ENCODE measurements around the gene GDF11. TPM values are rescaled to one million over a fixed set of nuclear protein-coding genes. Genes with fewer than 3 reads are reported as not detected.
"Not testable (repeated sequence)": the region's sequence is repeated elsewhere in the genome, so short reads cannot be mapped to it uniquely, and the experiment has no call there.

Gene GDF11
- total and polyA plus RNA-seq, 2 donors = 5.6 to 11.0 TPM

- no peak for DNase-seq (ENCODE audit: extremely low spot score)
- H3K27ac ChIP-seq (ENCODE audit: low read depth) = no peak overlapping the region
- 92% methylated on average over 18 of the region's 18 CpGs for WGBS
- no peak overlapping the region for H3K4me3 ChIP-seq (ENCODE audit: low read depth, low read length)
- no peaks in the 10 kb centered on the region for H3K4me1 ChIP-seq (ENCODE audit: insufficient read depth)
- no peaks in the 10 kb centered on the region for H3K36me3 ChIP-seq (ENCODE audit: insufficient read depth)
These were observed 5.5 kb downstream of the GDF11 start for GRCh38 chr12:55748230-55748993.

- no peak overlapping the region for H3K4me3 ChIP-seq (ENCODE audit: low read depth, low read length)
- H3K36me3 ChIP-seq (ENCODE audit: insufficient read depth) = peaks cover 3% of the 10 kb centered on the region
- 45% methylated on average over 2 of the region's 2 CpGs for WGBS
- H3K27ac ChIP-seq (ENCODE audit: low read depth) = no peak overlapping the region
- H3K4me1 ChIP-seq (ENCODE audit: insufficient read depth) = no peaks in the 10 kb centered on the region
- no peak for DNase-seq (ENCODE audit: extremely low spot score)
These were observed 12.3 kb downstream of the GDF11 start for GRCh38 chr12:55755246-55755645.

- 61% methylated on average over 2 of the region's 2 CpGs for WGBS
- Histone ChIP-seq H3K4me3 (ENCODE audit: low read depth, low read length) (no peak overlapping the region), H3K4me1 (ENCODE audit: insufficient read depth) (no peaks in the 10 kb centered on the region), H3K27ac (ENCODE audit: low read depth) (no peak overlapping the region), H3K36me3 (ENCODE audit: insufficient read depth) (peaks cover 3% of the 10 kb centered on the region)
- DNase-seq (ENCODE audit: extremely low spot score) = no peak
These were observed 14.8 kb downstream of the GDF11 start for GRCh38 chr12:55757701-55758100.

GRCh38 chr12:55758575-55758974 lies 15.7 kb downstream of the GDF11 start:
- not testable (repeated sequence) for H3K36me3 ChIP-seq (ENCODE audit: insufficient read depth); H3K4me1 ChIP-seq (ENCODE audit: insufficient read depth); H3K27ac ChIP-seq (ENCODE audit: low read depth); DNase-seq (ENCODE audit: extremely low spot score); H3K4me3 ChIP-seq (ENCODE audit: low read depth, low read length)
- WGBS = 98% methylated on average over 4 of the region's 4 CpGs

GRCh38 chr12:55760663-55761062 lies 17.7 kb downstream of the GDF11 start:
- H3K4me3 ChIP-seq (ENCODE audit: low read depth, low read length) = no peak overlapping the region
- H3K36me3 ChIP-seq (ENCODE audit: insufficient read depth) = peaks cover 5% of the 10 kb centered on the region
- H3K27ac ChIP-seq (ENCODE audit: low read depth) = no peak overlapping the region
- H3K4me1 ChIP-seq (ENCODE audit: insufficient read depth) = no peaks in the 10 kb centered on the region
- no peak for DNase-seq (ENCODE audit: extremely low spot score)
- 94% methylated on average over 6 of the region's 6 CpGs for WGBS

GRCh38 chr12:55762646-55763045 lies 19.7 kb downstream of the GDF11 start:
- DNase-seq (ENCODE audit: extremely low spot score) = no peak
- H3K27ac ChIP-seq (ENCODE audit: low read depth) = no peak overlapping the region
- no peaks in the 10 kb centered on the region for H3K4me1 ChIP-seq (ENCODE audit: insufficient read depth)
- H3K4me3 ChIP-seq (ENCODE audit: low read depth, low read length) = no peak overlapping the region
- H3K36me3 ChIP-seq (ENCODE audit: insufficient read depth) = peaks cover 2% of the 10 kb centered on the region

GRCh38 chr12:55765736-55766290 lies 22.9 kb downstream of the GDF11 start:
- Histone ChIP-seq H3K4me3 (ENCODE audit: low read depth, low read length) (no peak overlapping the region), H3K36me3 (ENCODE audit: insufficient read depth) (peaks cover 6% of the 10 kb centered on the region), H3K4me1 (ENCODE audit: insufficient read depth) (no peaks in the 10 kb centered on the region), H3K27ac (ENCODE audit: low read depth) (no peak overlapping the region)
- DNase-seq (ENCODE audit: extremely low spot score) = no peak
- WGBS = 75% methylated on average over 5 of the region's 5 CpGs

- 93% methylated on average over 4 of the region's 4 CpGs for WGBS
- peaks cover 6% of the 10 kb centered on the region for H3K36me3 ChIP-seq (ENCODE audit: insufficient read depth)
These were observed 24.2 kb downstream of the GDF11 start for GRCh38 chr12:55767156-55767555.

GRCh38 chr12:55771736-55772135 lies 28.8 kb downstream of the GDF11 start:
- H3K4me3 ChIP-seq (ENCODE audit: low read depth, low read length) = no peak overlapping the region
- 64% methylated on average over 6 of the region's 6 CpGs for WGBS
- no peak for DNase-seq (ENCODE audit: extremely low spot score)
- no peak overlapping the region for H3K27ac ChIP-seq (ENCODE audit: low read depth)
- no peaks in the 10 kb centered on the region for H3K4me1 ChIP-seq (ENCODE audit: insufficient read depth)
- H3K36me3 ChIP-seq (ENCODE audit: insufficient read depth) = peaks cover 4% of the 10 kb centered on the region

More at GRCh38 chr12:55767156-55767555, 24.2 kb downstream of the GDF11 start:
- Histone ChIP-seq H3K4me3 (ENCODE audit: low read depth, low read length) (no peak overlapping the region), H3K27ac (ENCODE audit: low read depth) (no peak overlapping the region), H3K4me1 (ENCODE audit: insufficient read depth) (no peaks in the 10 kb centered on the region)
- DNase-seq (ENCODE audit: extremely low spot score) = no peak

- 96% methylated on average over 3 of the region's 3 CpGs for WGBS
- Histone ChIP-seq H3K4me3 (ENCODE audit: low read depth, low read length) (no peak overlapping the region), H3K36me3 (ENCODE audit: insufficient read depth) (peaks cover 2% of the 10 kb centered on the region)
These were observed 34.9 kb downstream of the GDF11 start for GRCh38 chr12:55777856-55778255.

GRCh38 chr12:55780685-55781084 lies 37.8 kb downstream of the GDF11 start:
- no peak overlapping the region for H3K27ac ChIP-seq (ENCODE audit: low read depth)
- WGBS = 59% methylated on average over 2 of the region's 2 CpGs
- H3K36me3 ChIP-seq (ENCODE audit: insufficient read depth) = peaks cover 5% of the 10 kb centered on the region
- no peak overlapping the region for H3K4me3 ChIP-seq (ENCODE audit: low read depth, low read length)
- DNase-seq (ENCODE audit: extremely low spot score) = no peak
- H3K4me1 ChIP-seq (ENCODE audit: insufficient read depth) = no peaks in the 10 kb centered on the region

More at GRCh38 chr12:55777856-55778255, 34.9 kb downstream of the GDF11 start:
- H3K27ac ChIP-seq (ENCODE audit: low read depth) = no peak overlapping the region
- no peak for DNase-seq (ENCODE audit: extremely low spot score)
- no peaks in the 10 kb centered on the region for H3K4me1 ChIP-seq (ENCODE audit: insufficient read depth)

GRCh38 chr12:55788546-55788945 lies 45.6 kb downstream of the GDF11 start:
- Histone ChIP-seq H3K27ac (ENCODE audit: low read depth) (no peak overlapping the region), H3K4me1 (ENCODE audit: insufficient read depth) (no peaks in the 10 kb centered on the region), H3K4me3 (ENCODE audit: low read depth, low read length) (no peak overlapping the region), H3K36me3 (ENCODE audit: insufficient read depth) (peaks cover 8% of the 10 kb centered on the region)
- WGBS = 94% methylated on average over 7 of the region's 7 CpGs
- no peak for DNase-seq (ENCODE audit: extremely low spot score)

GRCh38 chr12:55789171-55789570 lies 46.2 kb downstream of the GDF11 start:
- no peak for DNase-seq (ENCODE audit: extremely low spot score)
- peaks cover 8% of the 10 kb centered on the region for H3K36me3 ChIP-seq (ENCODE audit: insufficient read depth)
- no peak overlapping the region for H3K27ac ChIP-seq (ENCODE audit: low read depth)
- 89% methylated on average over 2 of the region's 2 CpGs for WGBS
- H3K4me1 ChIP-seq (ENCODE audit: insufficient read depth) = no peaks in the 10 kb centered on the region
- no peak overlapping the region for H3K4me3 ChIP-seq (ENCODE audit: low read depth, low read length)

- no peak for DNase-seq (ENCODE audit: extremely low spot score)
- Histone ChIP-seq H3K27ac (ENCODE audit: low read depth) (no peak overlapping the region), H3K36me3 (ENCODE audit: insufficient read depth) (peaks cover 8% of the 10 kb centered on the region), H3K4me1 (ENCODE audit: insufficient read depth) (no peaks in the 10 kb centered on the region), H3K4me3 (ENCODE audit: low read depth, low read length) (no peak overlapping the region)
- WGBS = 94% methylated on average over 4 of the region's 4 CpGs
These were observed 47.0 kb downstream of the GDF11 start for GRCh38 chr12:55789893-55790292.

Data from urinary bladder (tissue), 4 donors.